Naive thymus-derived CD4-positive, alpha-beta T cell (primary cell): Measurements from ENCODE around the gene TRIM17. TPM values are rescaled to one million over a fixed set of nuclear protein-coding genes. Genes with fewer than 3 reads are reported as not detected.

Experiments used
- ATAC-seq: fragments of 150-1000 bp; cut with Tn5 transposase; 2 replicates; pipeline ENCODE4 v1.10.0; 2021; ENCODE audit warnings: mild to moderate bottlenecking, moderate library complexity
- CTCF ChIA-PET: fragments of 350-600 bp; sonication (Branson Sonifier 250); formaldehyde crosslinking; loops from one replicate; lab custom pipeline; 2021; ENCODE audit warnings: antibody characterized with exemption; lab: Charles Lee
- POLR2A ChIA-PET: fragments of 350-600 bp; sonication (Branson Sonifier 250); formaldehyde crosslinking; loops from one replicate; lab custom pipeline; 2021; ENCODE audit warnings: antibody characterized with exemption, inconsistent platforms; lab: Charles Lee
- DNase-seq, 9 donors: peaks; one replicate each; pipeline versions ENCODE4 v3.0.0 to v3.0.0-alpha.2; 2020 to 2022; ENCODE audit warnings: mixed read lengths in 1 of 9
- H3K27ac ChIP-seq: one replicate; pipeline ENCODE4 v1.7.0; 2013; ENCODE audit warnings: mild to moderate bottlenecking, low read depth, low read length, moderate library complexity
- H3K27me3 ChIP-seq, 2 donors: one replicate each; pipeline ENCODE4 v1.7.0; 2013; ENCODE audit warnings: low read length in 2 of 2, mild to moderate bottlenecking in 2 of 2, moderate library complexity in 2 of 2; ENCODE audit not compliant: control insufficient read depth in 2 of 2, insufficient read depth in 2 of 2
- H3K36me3 ChIP-seq, 3 experiments: 1 replicate in 2 of 3; 2 replicates in 1 of 3; pipeline ENCODE4 v1.7.0; 2013; ENCODE audit warnings: low read length in 3 of 3, mild to moderate bottlenecking in 3 of 3, moderate library complexity in 1 of 3; ENCODE audit not compliant: insufficient read depth in 3 of 3, control insufficient read depth in 2 of 3
- H3K4me1 ChIP-seq, 2 donors: one replicate each; pipeline ENCODE4 v1.7.0; 2013; ENCODE audit warnings: low read length in 2 of 2, mild to moderate bottlenecking in 2 of 2, moderate library complexity in 1 of 2; ENCODE audit not compliant: control insufficient read depth in 2 of 2, insufficient read depth in 2 of 2
- H3K4me3 ChIP-seq: 2 replicates; pipeline ENCODE4 v1.7.0; 2013; ENCODE audit warnings: mild to moderate bottlenecking, low read length
- H3K9me3 ChIP-seq, 3 experiments: 1 replicate in 2 of 3; 2 replicates in 1 of 3; pipeline ENCODE4 v1.7.0; 2013; ENCODE audit warnings: low read length in 3 of 3; ENCODE audit not compliant: control insufficient read depth in 2 of 3
- H3K27ac Mint-ChIP-seq, 9 donors: one replicate each; pipeline ENCODE4 v1.8.0; 2020 to 2022; ENCODE audit warnings: mixed read lengths in 9 of 9, mild to moderate bottlenecking in 8 of 9, moderate library complexity in 5 of 9, inconsistent platforms in 2 of 9
- H3K27me3 Mint-ChIP-seq, 5 donors: one replicate each; pipeline ENCODE4 v1.8.0; 2021 to 2022; ENCODE audit warnings: mixed read lengths in 5 of 5, mild to moderate bottlenecking in 1 of 5
- H3K36me3 Mint-ChIP-seq, 5 donors: one replicate each; pipeline ENCODE4 v1.8.0; 2020 to 2022; ENCODE audit warnings: mixed read lengths in 5 of 5, mild to moderate bottlenecking in 3 of 5, inconsistent platforms in 1 of 5
- H3K4me1 Mint-ChIP-seq, 7 donors: one replicate each; pipeline ENCODE4 v1.8.0; 2020 to 2022; ENCODE audit warnings: mixed read lengths in 7 of 7, mild to moderate bottlenecking in 3 of 7, inconsistent platforms in 1 of 7
- H3K4me3 Mint-ChIP-seq, 10 donors: one replicate each; pipeline ENCODE4 v1.8.0; 2020 to 2022; ENCODE audit warnings: mild to moderate bottlenecking in 10 of 10, mixed read lengths in 10 of 10, moderate library complexity in 6 of 10, inconsistent platforms in 2 of 10
- H3K9me3 Mint-ChIP-seq, 11 donors: one replicate each; pipeline ENCODE4 v1.8.0; 2020 to 2022; ENCODE audit warnings: mixed read lengths in 11 of 11, mild to moderate bottlenecking in 4 of 11, inconsistent platforms in 1 of 11, moderate library complexity in 1 of 11
- intact Hi-C, 2 donors: fragments of 100-400 bp; cut with micrococcal nuclease; formaldehyde crosslinking; loops; one replicate each; pipeline ENCODE4 v1.15.1; 2023
- polyA plus RNA-seq, 2 donors: library from polyadenylated mRNA; unstranded; fragments of 300-500 nt; fragmentation: Illumina TruSeq; gene quantifications; one replicate each; pipeline ENCODE4 v1.2.3, GENCODE V29; 2021
- total RNA-seq, 6 experiments: library from RNA in 5 of 6; stranded (reverse) in 5 of 6; gene quantifications; 1 replicate in 5 of 6; 2 replicates in 1 of 6; pipeline ENCODE4 v1.2.3 and lab custom pipeline; 2021 to 2026

TRIM17 gene
- total and polyA plus RNA-seq, 7 experiments from 2014 or later, result 0.18 to 2.5 (median 1.00) TPM

- Mint-ChIP-seq H3K4me3 (no peak overlapping the region), H3K36me3 (no peaks in the 10 kb centered on the region), H3K9me3 (no peaks in the 10 kb centered on the region), H3K27ac (no peak overlapping the region), H3K27me3 (no peaks in the 10 kb centered on the region), H3K4me1 (peaks cover 0 to 2% (median 0%) of the 10 kb centered on the region in 7 donors)
- CTCF ChIA-PET, result no interaction called here
- intact Hi-C loops, result no loop called here
- no peaks in the 10 kb centered on the region for H3K9me3 ChIP-seq
- ATAC-seq, result no peak
- no peaks in the 10 kb centered on the region for H3K27me3 ChIP-seq
- DNase-seq, result no peak
- H3K36me3 ChIP-seq, result no peaks in the 10 kb centered on the region
- POLR2A ChIA-PET, result no interaction called here
- H3K4me1 ChIP-seq, result no peaks in the 10 kb centered on the region
- no peak overlapping the region for H3K27ac ChIP-seq
- H3K4me3 ChIP-seq, result no peak overlapping the region
These were observed 50.4 kb downstream of the TRIM17 start for GRCh38 chr1:228366062-228366865.

DNA sequence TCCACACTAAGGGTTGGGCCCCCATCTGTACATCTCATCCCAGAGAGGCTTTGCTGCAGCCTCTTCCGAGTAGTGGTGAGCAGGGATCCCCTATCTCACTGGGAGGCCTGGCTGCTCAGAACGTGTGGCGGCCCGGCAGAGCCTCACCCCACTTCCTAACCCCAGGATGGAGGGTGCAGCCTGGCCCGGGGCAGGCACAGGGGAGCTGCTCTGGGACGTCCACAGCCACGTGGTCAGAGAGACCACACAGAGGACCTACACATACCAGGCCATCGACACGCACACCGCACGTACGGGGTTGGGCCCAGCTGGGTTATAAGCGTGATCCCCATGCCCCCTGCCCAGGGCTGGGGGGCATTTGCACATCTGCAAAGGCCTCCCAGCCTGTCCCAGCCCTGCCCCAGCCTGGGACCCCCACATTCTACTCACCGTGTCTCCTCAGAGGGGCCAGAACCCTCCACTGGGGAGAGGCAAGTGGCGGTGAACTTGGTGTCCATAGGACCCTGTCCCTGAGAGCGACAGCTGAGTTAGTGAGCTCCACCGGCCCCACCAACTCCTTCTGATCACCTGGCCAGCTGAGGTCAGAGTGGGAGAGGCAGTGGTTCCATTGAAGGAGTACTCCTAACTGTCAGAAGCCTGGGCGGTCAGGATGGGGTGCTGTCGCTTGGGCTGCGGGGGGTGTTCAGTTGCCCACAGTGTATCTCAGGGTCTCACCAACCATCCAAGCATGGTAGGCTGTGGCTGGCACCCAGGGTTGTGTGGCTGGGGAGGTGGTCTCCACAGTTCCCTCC is 51.2 kb downstream of the TRIM17 start:
- CTCF ChIA-PET, result no interaction called here
- intact Hi-C loops, result no loop called here
- no peak overlapping the region for H3K4me3 Mint-ChIP-seq
- Histone ChIP-seq H3K9me3 (no peaks in the 10 kb centered on the region), H3K27ac (no peak overlapping the region), H3K4me1 (no peaks in the 10 kb centered on the region), H3K27me3 (no peaks in the 10 kb centered on the region), H3K36me3 (no peaks in the 10 kb centered on the region), H3K4me3 (no peak overlapping the region)
- H3K9me3 Mint-ChIP-seq, result no peaks in the 10 kb centered on the region
- POLR2A ChIA-PET, result no interaction called here
- H3K27ac Mint-ChIP-seq, result no peak overlapping the region
- ATAC-seq (no peak), DNase-seq (no peak)
- H3K4me1 Mint-ChIP-seq, result peaks cover 0 to 2% (median 0%) of the 10 kb centered on the region in 7 donors
- no peaks in the 10 kb centered on the region for H3K36me3 Mint-ChIP-seq
- no peaks in the 10 kb centered on the region for H3K27me3 Mint-ChIP-seq

GRCh38 chr1:228364706-228365213 is 51.9 kb downstream of the TRIM17 start:
- no peaks in the 10 kb centered on the region for H3K9me3 Mint-ChIP-seq
- no peak overlapping the region for H3K4me3 Mint-ChIP-seq
- CTCF ChIA-PET, result no interaction called here

DNA sequence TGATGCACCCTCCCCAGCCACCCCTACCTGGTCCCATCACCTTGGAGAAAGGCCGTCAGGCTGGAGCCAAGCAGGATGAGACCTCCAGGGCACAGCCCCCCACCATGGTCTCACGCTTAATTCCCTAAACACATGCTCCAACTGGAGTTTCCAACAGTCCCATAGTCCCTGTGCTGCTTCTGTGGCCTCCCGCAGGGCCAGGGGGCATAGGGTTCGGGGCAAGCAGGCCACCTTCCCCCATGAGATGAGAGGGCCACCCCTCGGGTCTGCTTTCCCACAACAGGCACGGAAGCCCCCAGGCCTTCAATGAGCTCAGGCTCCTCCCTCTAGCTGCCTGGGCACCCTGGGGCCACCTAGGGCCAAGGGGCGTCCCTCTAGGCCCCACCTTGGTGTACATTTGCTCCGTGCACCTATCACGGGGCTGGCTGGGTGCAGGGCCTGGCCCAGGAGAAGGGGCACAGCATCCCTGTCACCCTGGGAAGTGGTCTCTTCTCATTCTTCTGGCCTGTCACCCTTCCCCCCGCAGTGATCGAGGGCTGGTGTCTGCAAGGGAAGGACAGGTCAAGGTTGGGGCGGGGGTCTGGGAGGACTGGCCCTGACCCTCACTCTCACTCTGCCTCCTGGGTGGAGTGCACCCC is 52.5 kb downstream of the TRIM17 start:
- Histone ChIP-seq H3K9me3 (no peaks in the 10 kb centered on the region), H3K4me1 (no peaks in the 10 kb centered on the region), H3K27me3 (no peaks in the 10 kb centered on the region), H3K36me3 (peaks cover 0 to 7% (median 0%) of the 10 kb centered on the region in 3 experiments), H3K4me3 (no peak overlapping the region), H3K27ac (no peak overlapping the region)
- intact Hi-C loops, result no loop called here
- ChIA-PET POLR2A (no interaction called here), CTCF (no interaction called here)
- no peak for ATAC-seq
- no peak for DNase-seq
- Mint-ChIP-seq H3K27ac (no peak overlapping the region), H3K4me3 (no peak overlapping the region), H3K9me3 (no peaks in the 10 kb centered on the region), H3K27me3 (no peaks in the 10 kb centered on the region), H3K4me1 (peaks cover 0 to 2% (median 0%) of the 10 kb centered on the region in 7 donors), H3K36me3 (no peaks in the 10 kb centered on the region)

More at GRCh38 chr1:228364706-228365213, 51.9 kb downstream of the TRIM17 start:
- Histone ChIP-seq H3K4me1 (no peaks in the 10 kb centered on the region), H3K27ac (no peak overlapping the region), H3K36me3 (peaks cover 0 to 7% (median 0%) of the 10 kb centered on the region in 3 experiments), H3K9me3 (no peaks in the 10 kb centered on the region), H3K27me3 (no peaks in the 10 kb centered on the region), H3K4me3 (no peak overlapping the region)
- no peak overlapping the region for H3K27ac Mint-ChIP-seq
- no peaks in the 10 kb centered on the region for H3K36me3 Mint-ChIP-seq
- intact Hi-C loops, result no loop called here
- POLR2A ChIA-PET, result no interaction called here
- H3K27me3 Mint-ChIP-seq, result no peaks in the 10 kb centered on the region
- ATAC-seq (no peak), DNase-seq (no peak)
- H3K4me1 Mint-ChIP-seq, result peaks cover 0 to 2% (median 0%) of the 10 kb centered on the region in 7 donors

DNA sequence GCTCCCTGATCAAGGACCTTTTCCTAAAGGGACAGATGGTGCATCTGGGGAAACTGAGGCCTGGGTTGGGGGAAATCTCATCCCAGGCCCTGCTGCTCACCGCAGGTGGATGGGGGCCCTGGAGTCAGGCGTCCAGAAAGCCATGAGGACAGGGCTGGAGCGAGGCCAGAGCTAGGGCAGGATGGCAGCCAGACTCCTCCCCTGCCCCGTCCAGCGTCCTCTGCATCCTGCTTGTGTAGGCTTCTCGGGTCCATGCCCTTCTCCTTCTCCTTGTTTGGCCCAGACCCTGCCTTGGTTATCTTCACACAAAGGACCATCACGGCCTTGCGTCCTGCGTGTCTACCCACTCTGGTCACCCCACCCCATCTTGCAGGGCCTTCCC is 53.0 kb downstream of the TRIM17 start:
- Histone ChIP-seq H3K27me3 (no peaks in the 10 kb centered on the region), H3K36me3 (peaks cover 0 to 7% (median 0%) of the 10 kb centered on the region in 3 experiments), H3K9me3 (no peaks in the 10 kb centered on the region), H3K27ac (no peak overlapping the region), H3K4me3 (no peak overlapping the region), H3K4me1 (no peaks in the 10 kb centered on the region)
- CTCF ChIA-PET, result no interaction called here
- intact Hi-C loops, result no loop called here
- POLR2A ChIA-PET, result no interaction called here
- H3K4me3 Mint-ChIP-seq, result no peak overlapping the region
- DNase-seq, result no peak
- no peak for ATAC-seq
- peaks cover 0 to 2% (median 0%) of the 10 kb centered on the region in 7 donors for H3K4me1 Mint-ChIP-seq
- H3K36me3 Mint-ChIP-seq, result no peaks in the 10 kb centered on the region
- no peak overlapping the region for H3K27ac Mint-ChIP-seq
- no peaks in the 10 kb centered on the region for H3K9me3 Mint-ChIP-seq
- H3K27me3 Mint-ChIP-seq, result no peaks in the 10 kb centered on the region

DNA sequence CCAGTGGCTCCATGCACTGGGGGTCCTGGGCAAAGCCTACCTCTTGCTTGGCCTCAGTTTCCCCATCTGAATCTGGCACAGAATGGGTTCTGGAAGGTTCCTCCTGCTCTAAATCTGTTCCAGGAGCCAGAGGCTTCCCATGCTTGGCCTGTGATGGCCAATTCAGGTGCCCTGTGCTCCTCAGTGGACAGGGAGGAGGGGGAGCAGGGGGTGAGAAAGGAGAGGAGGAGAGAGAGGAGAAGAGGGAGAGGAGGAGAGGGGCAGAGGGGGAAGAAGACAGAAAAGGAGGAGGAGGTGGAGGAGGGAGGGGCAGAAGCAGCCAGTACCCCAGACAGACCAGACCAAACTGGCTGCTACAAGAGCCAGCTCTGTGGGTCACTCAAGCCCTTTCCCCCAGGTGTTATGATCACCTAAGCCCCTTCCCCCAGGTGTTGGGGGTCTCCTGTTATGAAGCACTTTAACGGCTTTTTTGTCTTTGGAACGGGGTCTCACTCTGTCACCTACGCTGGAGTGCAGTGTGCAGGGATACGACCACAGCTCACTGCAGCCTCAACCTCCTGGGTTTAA is 53.7 kb downstream of the TRIM17 start:
- no peak overlapping the region for H3K27ac ChIP-seq
- no peaks in the 10 kb centered on the region for H3K27me3 ChIP-seq
- no peak overlapping the region for H3K4me3 Mint-ChIP-seq
- peaks cover 0 to 1% (median 0%) of the 10 kb centered on the region in 7 donors for H3K4me1 Mint-ChIP-seq
- no peaks in the 10 kb centered on the region for H3K9me3 ChIP-seq
- CTCF ChIA-PET, result no interaction called here
- no peaks in the 10 kb centered on the region for H3K9me3 Mint-ChIP-seq
- H3K36me3 Mint-ChIP-seq, result no peaks in the 10 kb centered on the region
- no peaks in the 10 kb centered on the region for H3K4me1 ChIP-seq
- ATAC-seq (no peak), DNase-seq (no peak)
- H3K36me3 ChIP-seq, result peaks cover 0 to 7% (median 0%) of the 10 kb centered on the region in 3 experiments
- intact Hi-C loops, result no loop called here
- no peak overlapping the region for H3K27ac Mint-ChIP-seq
- no peak overlapping the region for H3K4me3 ChIP-seq
- POLR2A ChIA-PET, result no interaction called here
- no peaks in the 10 kb centered on the region for H3K27me3 Mint-ChIP-seq
